Suppressor macrophage treated with lipopolysaccharide for 1 hour (primary cell): Measurements from ENCODE around the gene GPR32.
A peak's percentile ranks its signal among the peaks of the same experiment; 100 is the strongest.

Experiments used
- DNase-seq, 3 donors: peaks; one replicate each; pipeline ENCODE4 v3.0.0-alpha.2; 2020 to 2022

Gene GPR32

GRCh38 chr19:50784710-50785109, 14.4 kb downstream of the GPR32 start:
- no peak for DNase-seq

- no peak for DNase-seq
Observed at GRCh38 chr19:50785329-50785728, 15.1 kb downstream of the GPR32 start.

DNA sequence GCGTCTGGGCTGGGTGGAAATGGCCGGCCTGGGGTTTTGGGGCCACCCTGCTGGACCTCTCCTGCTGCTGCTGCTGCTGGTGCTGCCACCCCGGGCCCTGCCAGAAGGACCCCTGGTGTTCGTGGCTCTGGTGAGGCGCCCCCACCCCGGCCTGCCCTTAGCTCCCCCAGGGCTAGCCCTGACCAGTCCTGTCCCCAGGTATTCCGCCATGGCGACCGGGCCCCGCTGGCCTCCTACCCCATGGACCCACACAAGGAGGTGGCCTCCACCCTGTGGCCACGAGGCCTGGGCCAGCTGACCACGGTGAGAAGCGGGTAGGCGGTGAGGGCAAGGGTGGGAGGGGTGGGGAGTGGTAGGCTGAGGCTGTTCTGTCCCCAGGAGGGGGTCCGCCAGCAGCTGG, 20.1 kb downstream of the GPR32 start, which contains the start of gene ACP4:
ACP4 (plus strand) TSS at position 20 of the 400 bp plus-strand sequence; CDS start at position 20, 0 bp downstream.
- no peak for DNase-seq

DNA sequence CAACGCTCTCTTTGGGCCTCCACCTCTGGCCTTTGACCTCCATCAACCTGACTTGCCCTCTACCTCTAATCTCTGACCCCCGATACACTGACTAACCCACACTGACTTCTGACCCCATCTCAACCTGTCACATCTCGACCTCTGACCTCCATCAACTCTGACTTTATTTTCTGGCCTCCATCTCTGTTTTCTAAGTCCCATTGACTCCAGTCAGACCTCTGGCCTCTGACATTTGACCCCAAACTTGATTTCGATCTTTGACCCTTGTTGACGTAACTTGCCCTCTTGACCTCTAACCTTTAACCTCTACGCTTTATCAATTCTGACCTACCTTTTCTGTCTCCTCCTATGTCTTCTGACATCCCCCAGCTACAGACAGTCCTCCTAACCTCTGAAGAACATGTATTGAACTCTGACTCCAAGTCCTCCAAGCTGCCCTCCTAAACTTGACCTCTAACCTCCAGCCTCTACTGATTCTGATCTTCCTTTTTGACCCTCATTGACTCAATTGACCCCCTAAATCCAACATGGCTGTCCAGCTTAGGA, 20.7 kb downstream of the GPR32 start:
- DNase-seq: no peak

GRCh38 chr19:50791594-50792271, 21.5 kb downstream of the GPR32 start:
- DNase-seq: no peak

DNA sequence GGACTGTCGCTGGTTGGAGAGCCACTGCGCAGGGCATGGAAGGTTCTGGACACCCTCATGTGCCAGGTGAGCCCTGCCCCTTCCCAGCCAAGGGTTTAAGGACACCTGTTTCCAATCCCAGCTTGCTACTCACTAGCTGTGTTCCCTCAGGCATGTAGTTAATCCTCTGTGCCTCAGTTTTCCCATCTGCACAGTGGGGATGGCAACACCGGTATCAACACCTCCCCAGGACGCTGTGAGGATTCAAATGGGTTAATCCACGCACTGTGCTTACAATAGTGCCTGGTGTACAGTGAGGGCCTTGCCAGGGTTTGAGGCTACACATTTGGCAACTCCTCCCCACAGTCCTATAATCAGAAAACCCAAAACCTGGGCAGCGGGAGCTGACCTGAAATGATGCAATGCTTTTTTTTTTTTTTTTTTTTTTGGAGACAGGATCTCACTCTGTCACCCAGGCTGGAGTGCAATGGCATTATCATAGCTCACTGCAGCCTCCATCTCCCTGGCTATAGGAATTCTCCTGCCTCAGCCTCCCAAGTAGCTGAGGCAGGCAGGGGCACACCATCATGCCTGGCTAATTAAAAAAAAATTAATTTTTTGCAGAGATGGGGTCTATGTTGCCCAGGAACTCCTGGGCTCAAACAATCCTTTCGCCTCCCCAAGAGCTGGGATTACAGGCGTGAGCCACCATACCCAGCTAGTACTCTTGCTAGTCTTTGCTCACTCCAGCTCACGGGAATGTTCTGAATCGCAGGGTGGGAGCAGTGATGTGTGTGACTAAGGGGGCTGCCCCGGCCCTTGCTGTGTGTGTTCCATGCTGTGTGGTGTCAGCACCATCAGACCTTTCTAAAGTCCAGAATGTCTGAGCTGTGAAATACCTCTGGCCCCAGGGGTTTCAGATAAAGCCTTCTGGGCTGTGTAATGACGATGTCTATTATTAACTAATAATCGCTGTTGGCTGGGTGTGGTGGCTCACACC, 22.3 kb downstream of the GPR32 start:
- peak in 1 of 3 donors; percentile 10 for DNase-seq

- no peak for DNase-seq
Observed at GRCh38 chr19:50793558-50794065, 23.3 kb downstream of the GPR32 start.

GRCh38 chr19:50794074-50794875, 24.0 kb downstream of the GPR32 start:
- peak in 1 of 3 donors; percentile 16 for DNase-seq

DNA sequence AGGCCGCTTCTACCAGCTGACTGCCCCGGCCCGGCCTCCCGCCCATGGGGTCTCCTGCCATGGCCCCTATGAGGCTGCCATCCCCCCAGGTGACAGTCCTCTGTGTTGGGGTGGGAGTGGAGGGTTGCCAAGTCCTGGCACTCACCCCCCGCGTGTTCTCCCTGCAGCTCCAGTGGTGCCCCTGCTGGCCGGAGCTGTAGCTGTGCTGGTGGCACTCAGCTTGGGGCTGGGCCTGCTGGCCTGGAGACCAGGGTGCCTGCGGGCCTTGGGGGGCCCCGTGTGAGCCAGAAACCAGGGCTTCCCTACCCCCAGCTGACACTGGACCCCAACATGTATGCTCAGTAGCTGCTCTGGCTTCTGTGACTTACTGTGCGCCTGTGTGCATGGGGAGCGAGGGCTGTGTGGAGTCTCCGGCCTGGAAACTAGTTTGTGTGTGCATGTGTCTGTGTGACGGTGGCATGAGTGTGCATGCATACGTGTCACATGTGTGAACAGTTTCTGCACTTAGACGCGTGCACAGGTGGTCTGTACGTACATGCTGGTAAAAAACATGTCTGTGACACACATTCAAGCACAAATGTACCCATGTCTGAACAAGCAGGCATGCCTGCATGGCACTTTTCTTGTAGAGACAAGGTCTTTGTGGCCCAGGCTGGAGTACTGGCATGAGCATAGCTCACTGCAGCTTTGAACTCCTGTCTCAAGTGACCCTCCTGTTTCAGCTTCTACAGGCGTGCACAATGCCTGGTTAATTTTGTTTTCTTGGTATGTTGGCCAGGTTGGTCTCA, 24.8 kb downstream of the GPR32 start:
- DNase-seq: no peak

DNA sequence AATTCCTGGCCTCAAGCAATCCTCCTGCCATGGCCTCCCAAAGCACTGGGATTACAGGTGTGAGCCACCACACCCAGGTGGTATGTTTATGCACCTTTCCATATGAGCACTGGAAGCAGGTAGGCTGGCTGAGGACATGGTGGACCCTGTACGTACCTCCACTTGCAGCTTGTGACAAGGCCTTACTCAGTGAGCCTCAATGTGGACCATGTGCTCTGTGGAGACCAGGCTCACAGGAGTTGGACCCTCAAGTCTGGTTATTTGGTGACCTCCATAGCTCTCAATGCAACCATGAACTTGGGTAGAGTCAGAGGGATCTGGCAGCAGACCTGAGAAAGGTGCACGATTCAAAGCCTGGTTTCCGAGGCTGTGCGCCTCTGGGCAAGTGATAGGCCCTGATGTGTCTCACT, 25.4 kb downstream of the GPR32 start:
- DNase-seq: no peak

DNA sequence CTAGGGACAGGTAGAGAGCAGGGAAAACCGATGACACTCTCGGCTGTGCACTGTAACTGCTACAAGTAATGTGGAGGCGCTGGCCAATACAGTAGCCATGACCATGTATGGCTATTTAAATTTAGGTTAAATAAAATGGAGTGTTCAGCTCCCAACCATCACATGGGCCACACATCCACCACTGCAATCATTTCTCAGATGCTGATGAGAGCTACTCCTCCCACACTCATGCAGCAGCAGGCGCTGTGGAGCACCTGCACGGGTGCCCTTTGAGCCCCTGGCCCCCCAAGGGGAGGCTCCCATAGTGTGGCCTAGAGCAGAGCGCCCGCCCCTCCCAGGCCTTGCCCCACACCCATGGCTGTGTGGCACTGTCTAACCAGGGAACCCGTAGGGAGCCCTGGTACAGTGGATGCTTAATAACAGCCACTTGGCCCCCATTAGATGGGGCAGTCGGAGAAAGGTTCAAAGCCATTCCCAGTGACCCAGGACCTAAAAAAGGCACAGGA, 25.9 kb downstream of the GPR32 start:
- DNase-seq: no peak

GRCh38 chr19:50796634-50797428, 26.6 kb downstream of the GPR32 start:
- DNase-seq: no peak

DNA sequence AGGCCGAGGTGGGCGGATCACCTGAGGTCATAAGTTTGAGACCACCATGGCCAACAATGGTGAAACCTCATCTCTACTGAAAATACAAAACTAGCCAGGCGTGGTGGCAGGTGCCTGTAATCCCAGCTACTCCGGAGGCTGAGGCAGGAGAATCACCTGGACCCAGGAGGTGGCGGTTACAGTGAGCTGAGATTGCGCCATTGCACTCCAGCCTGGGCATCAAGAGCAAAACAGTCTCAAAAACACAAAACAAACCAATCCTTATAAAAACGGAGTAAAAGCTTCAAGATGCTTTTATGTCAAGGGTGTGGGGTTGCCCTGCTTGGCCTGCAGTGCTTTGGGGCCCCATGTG, 27.1 kb downstream of the GPR32 start:
- DNase-seq: no peak

GRCh38 chr19:50797781-50798658, 27.8 kb downstream of the GPR32 start:
- DNase-seq: no peak

- no peak for DNase-seq
Observed at GRCh38 chr19:50798659-50799546, 28.6 kb downstream of the GPR32 start.

DNA sequence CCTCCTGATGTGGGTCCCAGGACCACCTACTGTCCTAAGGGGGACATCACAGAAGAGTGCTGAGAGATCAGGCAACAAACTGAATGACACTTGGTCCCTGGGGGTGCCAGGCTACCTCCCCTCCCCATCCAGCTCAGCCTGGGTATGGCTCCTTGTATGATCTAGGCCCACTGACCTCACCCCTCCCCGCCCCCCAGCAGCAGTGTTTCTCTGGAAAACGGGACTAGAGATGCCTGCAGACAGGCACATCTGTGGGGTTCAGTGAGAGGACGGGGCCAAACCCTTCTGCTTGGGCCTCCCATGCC, 29.2 kb downstream of the GPR32 start:
- no peak for DNase-seq

- no peak for DNase-seq
Observed at GRCh38 chr19:50801107-50801506, 30.8 kb downstream of the GPR32 start.

DNA sequence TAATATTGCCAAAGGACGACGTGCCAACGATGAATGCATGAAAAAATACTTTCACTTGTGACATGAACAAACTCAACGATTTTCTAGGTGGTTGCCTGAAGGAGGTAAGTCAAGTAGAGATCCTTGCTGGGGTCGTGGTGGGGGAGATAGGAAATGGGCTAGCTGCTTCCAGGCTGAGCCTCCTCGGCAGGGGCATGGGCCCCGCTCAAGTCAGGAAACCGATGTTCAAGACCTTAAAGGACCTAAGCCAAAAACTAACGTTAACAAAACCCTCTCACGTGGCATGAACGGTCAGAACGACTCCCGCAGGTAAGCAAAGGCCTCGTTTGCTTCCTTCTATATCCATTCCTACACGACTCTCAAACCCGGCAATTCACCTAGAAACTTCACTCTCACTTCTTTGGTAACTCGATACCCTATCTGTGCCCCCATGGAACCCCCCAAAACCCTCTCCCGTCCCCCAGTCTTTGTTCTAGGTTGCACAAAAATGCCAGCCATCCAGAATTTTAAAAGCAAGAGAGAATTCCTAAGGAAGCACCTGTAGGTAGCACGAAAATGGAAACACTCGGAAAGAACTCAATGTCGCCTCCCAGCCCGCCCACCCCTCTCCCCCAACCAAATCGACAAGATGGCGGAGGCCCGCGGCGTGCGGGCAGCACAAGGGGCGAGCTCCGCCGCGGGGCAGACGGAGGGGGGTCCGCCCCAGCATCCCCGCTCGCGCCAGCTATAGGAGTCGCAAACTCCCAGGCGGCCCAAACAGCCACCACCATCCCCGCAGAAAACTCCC, 33.6 kb downstream of the GPR32 start:
- peak; percentile 27 to 45 (median 35) for DNase-seq
